Sigmoid colon (tissue), 7 donors: ENCODE results near the gene PCSK5. TPM values are rescaled to one million over a fixed set of nuclear protein-coding genes. Genes with fewer than 3 reads are reported as not detected.

Experiments
- DNase-seq: peaks from one replicate; pipeline ENCODE4 v3.0.0-alpha.2; 2019
- H3K27ac ChIP-seq, 4 donors: fragments of 200-600 bp; sonication (generic); one replicate each; pipeline ENCODE4 v1.5.1; 2016 to 2019; ENCODE audit warnings: mild to moderate bottlenecking in 1 of 4
- H3K27me3 ChIP-seq, 3 donors: fragments of 200-600 bp; sonication (generic); one replicate each; pipeline ENCODE4 v1.5.1; 2019; ENCODE audit warnings: mild to moderate bottlenecking in 1 of 3
- H3K36me3 ChIP-seq, 4 donors: fragments of 200-600 bp; sonication (generic); one replicate each; pipeline ENCODE4 v1.5.1; 2016 to 2019
- H3K4me1 ChIP-seq, 4 donors: fragments of 200-600 bp; sonication (generic); one replicate each; pipeline ENCODE4 v1.5.1; 2017 to 2019
- H3K4me3 ChIP-seq, 4 donors: fragments of 200-600 bp; sonication (generic); one replicate each; pipeline ENCODE4 v1.5.1; 2017 to 2019; ENCODE audit warnings: mild to moderate bottlenecking in 2 of 4, moderate library complexity in 1 of 4
- H3K9me3 ChIP-seq, 4 donors: fragments of 200-600 bp in 3 of 4; sonication (generic) in 3 of 4; one replicate each; pipeline versions ENCODE4 v1.5.1 to v1.6.1; 2013 to 2019
- CTCF ChIP-seq, 4 experiments: fragments of 450-650 bp in 3 of 4; fragments of 200-600 bp in 1 of 4; IDR thresholded peaks; one replicate each; pipeline ENCODE4 v1.5.1; 2016 to 2019; ENCODE audit warnings: antibody characterized with exemption in 4 of 4, mild to moderate bottlenecking in 3 of 4, moderate library complexity in 2 of 4
- EP300 ChIP-seq, 4 donors: sonication (generic); formaldehyde crosslinking; IDR thresholded peaks; one replicate each; pipeline ENCODE4 v1.6.1; 2017; ENCODE audit warnings: antibody characterized with exemption in 4 of 4
- POLR2A ChIP-seq, 2 donors: fragments of 450-650 bp; IDR thresholded peaks; one replicate each; pipeline ENCODE4 v1.6.1; 2016; ENCODE audit warnings: antibody characterized with exemption in 2 of 2, mild to moderate bottlenecking in 2 of 2, moderate library complexity in 2 of 2
- POLR2AphosphoS5 ChIP-seq, 4 donors: sonication (generic); formaldehyde crosslinking; IDR thresholded peaks; one replicate each; pipeline ENCODE4 v1.6.1; 2017; ENCODE audit warnings: antibody characterized with exemption in 4 of 4
- WGBS, 2 donors: extraction: QIAGEN DNeasy Blood & Tissue Kit; methylation state at CpG; one replicate each; pipeline ENCODE4 v1.1.7; 2013; 5-methylcytosine and 5-hydroxymethylcytosine counted together
- intact Hi-C: fragments of 100-400 bp; cut with DNase I; formaldehyde crosslinking; loops from one replicate; pipeline ENCODE4 v1.15.1; 2023
- polyA plus RNA-seq, 3 donors: library from polyadenylated mRNA; stranded (reverse); fragments of 200-250 nt; gene quantifications; one replicate each; pipeline ENCODE4 v1.2.3, GENCODE V29; 2013
- total RNA-seq, 4 donors: library from RNA; depleted of rRNA; stranded (reverse); fragments of >200 nt; gene quantifications; one replicate each; pipeline ENCODE4 v1.1.0, GENCODE V29; 2016
- donor health status: healthy with polysubstance abuse.
- donor health status: Bipolar disorder and iron deficiency.
- donor health status: healthy.

PCSK5 gene
- total and polyA plus RNA-seq, 7 donors: 2.4 to 23.5 (median 8.4) TPM

- H3K27ac ChIP-seq: no peak overlapping the region
- no peak overlapping the region for H3K4me3 ChIP-seq
- no peak for DNase-seq
- no peak for TF ChIP-seq EP300 (IDR thresholded peaks at IDR 0.05)
- TF ChIP-seq POLR2AphosphoS5 (IDR thresholded peaks at IDR 0.05): no peak
- TF ChIP-seq CTCF (IDR thresholded peaks at IDR 0.05): no peak
- TF ChIP-seq POLR2A (IDR thresholded peaks at IDR 0.05): no peak
- H3K27me3 ChIP-seq: no peaks in the 10 kb centered on the region
- H3K4me1 ChIP-seq: peaks cover 0 to 16% (median 12%) of the 10 kb centered on the region in 4 donors
- intact Hi-C loops: no loop called here
- no peaks in the 10 kb centered on the region for H3K36me3 ChIP-seq
- no peaks in the 10 kb centered on the region for H3K9me3 ChIP-seq
Measured at GRCh38 chr9:76377791-76378190, 487.3 kb downstream of the PCSK5 start.

- Histone ChIP-seq H3K27ac (no peak overlapping the region), H3K27me3 (no peaks in the 10 kb centered on the region), H3K9me3 (no peaks in the 10 kb centered on the region), H3K4me1 (peaks cover 0 to 14% (median 10%) of the 10 kb centered on the region in 4 donors), H3K4me3 (no peak overlapping the region), H3K36me3 (no peaks in the 10 kb centered on the region)
- intact Hi-C loops: no loop called here
- DNase-seq: no peak
- 83 to 90% methylated on average over 6 of the region's 6 CpGs for WGBS, 2 donors
- no peak for TF ChIP-seq CTCF (IDR thresholded peaks at IDR 0.05)
- TF ChIP-seq POLR2AphosphoS5 (IDR thresholded peaks at IDR 0.05): no peak
- no peak for TF ChIP-seq EP300 (IDR thresholded peaks at IDR 0.05)
- TF ChIP-seq POLR2A (IDR thresholded peaks at IDR 0.05): no peak
Measured at GRCh38 chr9:76378367-76379073, 488.0 kb downstream of the PCSK5 start.

DNA sequence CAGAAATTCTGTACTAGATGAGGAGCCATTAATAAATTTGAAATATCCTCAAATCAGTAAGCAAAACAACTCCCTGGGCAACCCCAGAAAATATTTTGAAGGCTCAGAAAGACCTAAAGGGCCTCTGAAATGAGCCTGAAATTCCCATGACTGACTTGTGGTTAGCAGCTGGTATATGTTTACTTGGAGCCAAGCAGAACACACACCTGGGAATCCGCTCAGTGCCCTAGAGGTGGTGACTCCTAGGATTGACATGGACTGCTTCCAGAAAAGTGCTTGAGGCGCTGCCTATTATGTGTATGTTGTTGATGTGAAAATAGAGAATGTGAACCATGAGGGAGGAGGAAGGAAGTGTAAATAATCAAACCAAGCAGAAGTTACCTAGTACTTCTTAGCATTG is 489.0 kb downstream of the PCSK5 start:
- Histone ChIP-seq H3K4me3 (no peak overlapping the region), H3K27me3 (no peaks in the 10 kb centered on the region), H3K4me1 (peaks cover 0 to 14% (median 10%) of the 10 kb centered on the region in 4 donors), H3K9me3 (no peaks in the 10 kb centered on the region), H3K36me3 (peaks cover 0 to under 1% (median 0%) of the 10 kb centered on the region in 4 donors), H3K27ac (no peak overlapping the region)
- intact Hi-C loops: no loop called here
- DNase-seq: no peak
- TF ChIP-seq POLR2A (IDR thresholded peaks at IDR 0.05) (no peak), CTCF (IDR thresholded peaks at IDR 0.05) (no peak), EP300 (IDR thresholded peaks at IDR 0.05) (no peak), POLR2AphosphoS5 (IDR thresholded peaks at IDR 0.05) (no peak)
- 26 to 72% methylated on average over 2 of the region's 2 CpGs for WGBS, 2 donors

- no peak for DNase-seq
- H3K9me3 ChIP-seq: no peaks in the 10 kb centered on the region
- no peak overlapping the region for H3K4me3 ChIP-seq
- H3K4me1 ChIP-seq: peaks cover 0 to 20% (median 9%) of the 10 kb centered on the region in 4 donors
- TF ChIP-seq POLR2AphosphoS5 (IDR thresholded peaks at IDR 0.05) (no peak), POLR2A (IDR thresholded peaks at IDR 0.05) (no peak), EP300 (IDR thresholded peaks at IDR 0.05) (no peak), CTCF (IDR thresholded peaks at IDR 0.05) (no peak)
- H3K36me3 ChIP-seq: peaks cover 0 to 51% (median 7%) of the 10 kb centered on the region in 4 donors
- H3K27ac ChIP-seq: no peak overlapping the region
- intact Hi-C loops: loop anchor here (10.0 kb wide), 2 partner anchors 496 to 1904 kb away; partner anchors contain the start of genes PCSK5 and PSAT1
- WGBS, 2 donors: 14 to 60% methylated on average over 1 of the region's 1 CpG
- no peaks in the 10 kb centered on the region for H3K27me3 ChIP-seq
Measured at GRCh38 chr9:76390656-76391055, 500.2 kb downstream of the PCSK5 start.
